A549 (cell line): ENCODE data around the gene KIAA0513.

ENCODE experiments used
- CTCF ChIP-seq: fragments of >200 bp; sonication (Bioruptor Twin); formaldehyde crosslinking; IDR thresholded peaks from 3 replicates; pipeline ENCODE4 v1.5.1; 2016
- RCOR1 ChIP-seq: fragments of 150-350 bp; IDR thresholded peaks from 2 replicates; pipeline ENCODE4 v1.6.1; 2014; ENCODE audit warnings: antibody characterized with exemption, low read length, low read depth

- TF ChIP-seq RCOR1 (no peak), CTCF (no peak)
Measured at GRCh38 chr16:85017633-85018032, 10.0 kb upstream of the KIAA0513 start.
